Right lobe of liver (tissue), 6 donors: ENCODE results near the gene ZNF565. TPM values are rescaled to one million over a fixed set of nuclear protein-coding genes. Genes with fewer than 3 reads are reported as not detected.

ENCODE experiments used
- ATAC-seq, 4 donors: fragments of 200-7000 bp; cut with Tn5 transposase; one replicate each; pipeline ENCODE4 v1.9.1; 2020; ENCODE audit warnings: mild to moderate bottlenecking in 4 of 4, moderate library complexity in 4 of 4
- DNase-seq, 3 donors: peaks; one replicate each; pipeline ENCODE4 v3.0.0-alpha.2; 2020
- H3K27ac ChIP-seq, 3 donors: fragments of 200-600 bp; one replicate each; pipeline ENCODE4 v1.8.0; 2022
- H3K27me3 ChIP-seq, 2 donors: fragments of 200-600 bp; one replicate each; pipeline ENCODE4 v1.8.0; 2022
- H3K36me3 ChIP-seq, 4 donors: fragments of 200-600 bp; sonication (generic) in 1 of 4; one replicate each; pipeline versions ENCODE4 v1.5.1 to v1.8.0; 2017 to 2022; ENCODE audit warnings: control low read depth in 1 of 4
- H3K4me1 ChIP-seq, 4 donors: fragments of 200-600 bp; sonication (generic) in 1 of 4; one replicate each; pipeline versions ENCODE4 v1.5.1 to v1.8.0; 2017 to 2022; ENCODE audit warnings: control low read depth in 1 of 4
- H3K4me3 ChIP-seq, 3 donors: fragments of 200-600 bp; one replicate each; pipeline ENCODE4 v1.8.0; 2022
- H3K9me3 ChIP-seq, 4 donors: fragments of 200-600 bp; sonication (generic) in 1 of 4; one replicate each; pipeline versions ENCODE4 v1.5.1 to v1.8.0; 2017 to 2022; ENCODE audit warnings: control low read depth in 1 of 4
- CTCF ChIP-seq, 4 donors: fragments of 200-600 bp in 3 of 4; fragments of 450-650 bp in 1 of 4; IDR thresholded peaks; one replicate each; pipeline versions ENCODE4 v1.5.1 to v1.8.0; 2016 to 2022; ENCODE audit warnings: antibody characterized with exemption in 4 of 4, mild to moderate bottlenecking in 2 of 4
- POLR2A ChIP-seq: fragments of 450-650 bp; IDR thresholded peaks from one replicate; pipeline ENCODE4 v1.6.1; 2017; ENCODE audit warnings: antibody characterized with exemption, mild to moderate bottlenecking
- WGBS: methylation state at CpG from one replicate; pipeline ENCODE4 v1.1.6; 2018; ENCODE audit warnings: low coverage, low lambda C conversion rate; ENCODE audit not compliant: insufficient coverage; ENCODE audit errors: missing lambda C conversion rate; 5-methylcytosine and 5-hydroxymethylcytosine counted together
- intact Hi-C, 2 donors: fragments of 100-400 bp; cut with DNase I; formaldehyde crosslinking; loops; one replicate each; pipeline versions ENCODE4 v1.11.2 to v1.14.1; 2022
- total RNA-seq, 6 experiments: library from RNA; depleted of rRNA in 2 of 6; stranded (reverse); fragments of >200 nt in 2 of 6; fragmentation: NEBNext Ultra II Directional in 3 of 6; extraction: Animal tissue kit (Norgen Biotek cat#: 25700) in 3 of 6; gene quantifications; one replicate each; pipeline versions ENCODE4 v1.1.0 to v1.2.4, GENCODE V29; 2016 to 2023
- donor health status: DM: no; HTN: yes; CAD: no.
- donor health status: DM: no; HTN: no; CAD: no.
- donor health status: DM: no; HTN: no; CAD: no.
- donor health status: DM: no; HTN: yes; CAD: no.
- donor health status: DM: no; HTN: yes; CAD: no.

ZNF565 gene
- total RNA-seq, 6 experiments from 2014 or later, result 0.37 to 3.6 (median 2.2) TPM

DNA sequence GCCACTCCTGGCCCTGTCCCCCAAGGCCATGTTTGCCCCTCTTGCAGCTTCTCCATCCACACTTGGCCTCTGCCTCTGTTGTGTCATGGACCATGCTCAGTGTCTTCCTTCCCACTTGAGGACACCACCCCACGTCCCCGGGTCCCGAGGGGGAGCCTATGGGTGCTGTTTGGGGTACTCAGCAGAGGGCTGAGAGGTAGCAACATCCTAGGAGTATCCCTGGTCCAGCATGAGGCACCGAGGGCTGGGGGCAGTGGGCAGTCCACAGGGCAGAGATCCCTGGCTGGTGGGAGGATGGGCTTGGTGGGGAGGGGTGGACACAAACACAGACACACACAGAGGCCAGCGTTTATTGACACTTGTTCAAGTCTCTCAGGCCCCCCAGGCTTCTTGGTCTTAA is 63.9 kb downstream of the ZNF565 start:
- WGBS, result 40% methylated on average over 2 of the region's 5 CpGs
- Histone ChIP-seq H3K9me3 (no peaks in the 10 kb centered on the region), H3K27me3 (no peaks in the 10 kb centered on the region), H3K36me3 (peaks cover 0 to 46% (median 27%) of the 10 kb centered on the region in 4 donors), H3K27ac (no peak overlapping the region), H3K4me1 (no peaks in the 10 kb centered on the region), H3K4me3 (no peak overlapping the region)
- ATAC-seq (peak in 1 of 4 donors; percentile 4), DNase-seq (no peak)
- intact Hi-C loops, result no loop called here
- TF ChIP-seq CTCF (IDR thresholded peaks at IDR 0.05), result no peak
- TF ChIP-seq POLR2A, result no peak

GRCh38 chr19:36149673-36150406 is 64.6 kb downstream of the ZNF565 start:
- Histone ChIP-seq H3K36me3 (peaks cover 0 to 53% (median 28%) of the 10 kb centered on the region in 4 donors), H3K27ac (no peak overlapping the region), H3K27me3 (no peaks in the 10 kb centered on the region), H3K9me3 (no peaks in the 10 kb centered on the region), H3K4me1 (no peaks in the 10 kb centered on the region), H3K4me3 (no peak overlapping the region)
- no peak for ATAC-seq
- WGBS, result 95% methylated on average over 4 of the region's 13 CpGs
- DNase-seq, result no peak
- intact Hi-C loops, result no loop called here
- TF ChIP-seq POLR2A (no peak), CTCF (IDR thresholded peaks at IDR 0.05) (no peak)

DNA sequence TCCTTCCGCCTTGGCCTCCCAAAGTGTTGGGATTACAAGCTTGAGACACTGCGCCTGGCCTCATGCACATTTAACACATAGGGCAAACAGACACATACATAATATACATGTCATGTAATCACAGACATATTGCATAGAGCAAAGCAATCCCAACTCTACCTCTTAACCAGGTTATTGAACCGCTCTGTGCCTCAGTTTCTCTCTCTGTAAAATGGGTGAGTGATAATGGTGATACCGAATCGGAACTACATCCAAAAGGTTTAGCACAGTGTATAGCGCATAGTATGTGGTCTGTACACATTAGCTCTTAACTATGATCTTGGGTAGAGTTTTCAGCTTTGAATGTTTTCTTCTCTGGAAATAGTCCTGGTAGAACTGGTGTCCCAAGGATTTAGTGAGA is 69.8 kb downstream of the ZNF565 start:
- no peak overlapping the region for H3K4me3 ChIP-seq
- H3K27me3 ChIP-seq, result no peaks in the 10 kb centered on the region
- peaks cover 0 to 6% (median 0%) of the 10 kb centered on the region in 4 donors for H3K4me1 ChIP-seq
- TF ChIP-seq POLR2A, result no peak
- no peak for TF ChIP-seq CTCF (IDR thresholded peaks at IDR 0.05)
- WGBS, result 100% methylated on average over 6 of the region's 6 CpGs
- H3K27ac ChIP-seq, result no peak overlapping the region
- DNase-seq, result no peak
- intact Hi-C loops, result no loop called here
- no peaks in the 10 kb centered on the region for H3K9me3 ChIP-seq
- ATAC-seq, result no peak
- H3K36me3 ChIP-seq, result peaks cover 0 to 69% (median 41%) of the 10 kb centered on the region in 4 donors

- H3K9me3 ChIP-seq, result no peaks in the 10 kb centered on the region
- intact Hi-C loops, result no loop called here
- H3K27me3 ChIP-seq, result no peaks in the 10 kb centered on the region
- H3K4me3 ChIP-seq, result no peak overlapping the region
- TF ChIP-seq CTCF (IDR thresholded peaks at IDR 0.05) (no peak), POLR2A (no peak)
- no peak for ATAC-seq
- DNase-seq, result no peak
- H3K4me1 ChIP-seq, result peaks cover 0 to 12% (median 0%) of the 10 kb centered on the region in 4 donors
- peaks cover 0 to 50% (median 31%) of the 10 kb centered on the region in 4 donors for H3K36me3 ChIP-seq
- WGBS, result 93% methylated on average over 3 of the region's 9 CpGs
- no peak overlapping the region for H3K27ac ChIP-seq
These were observed 72.0 kb downstream of the ZNF565 start for GRCh38 chr19:36142496-36142895.
